ENCODE measurements around the gene MOV10. TPM values are rescaled to one million over a fixed set of nuclear protein-coding genes. Genes with fewer than 3 reads are reported as not detected.

The MOV10 gene
- total RNA-seq, 1 experiment from 2014 or later: 57.2 TPM

DNA sequence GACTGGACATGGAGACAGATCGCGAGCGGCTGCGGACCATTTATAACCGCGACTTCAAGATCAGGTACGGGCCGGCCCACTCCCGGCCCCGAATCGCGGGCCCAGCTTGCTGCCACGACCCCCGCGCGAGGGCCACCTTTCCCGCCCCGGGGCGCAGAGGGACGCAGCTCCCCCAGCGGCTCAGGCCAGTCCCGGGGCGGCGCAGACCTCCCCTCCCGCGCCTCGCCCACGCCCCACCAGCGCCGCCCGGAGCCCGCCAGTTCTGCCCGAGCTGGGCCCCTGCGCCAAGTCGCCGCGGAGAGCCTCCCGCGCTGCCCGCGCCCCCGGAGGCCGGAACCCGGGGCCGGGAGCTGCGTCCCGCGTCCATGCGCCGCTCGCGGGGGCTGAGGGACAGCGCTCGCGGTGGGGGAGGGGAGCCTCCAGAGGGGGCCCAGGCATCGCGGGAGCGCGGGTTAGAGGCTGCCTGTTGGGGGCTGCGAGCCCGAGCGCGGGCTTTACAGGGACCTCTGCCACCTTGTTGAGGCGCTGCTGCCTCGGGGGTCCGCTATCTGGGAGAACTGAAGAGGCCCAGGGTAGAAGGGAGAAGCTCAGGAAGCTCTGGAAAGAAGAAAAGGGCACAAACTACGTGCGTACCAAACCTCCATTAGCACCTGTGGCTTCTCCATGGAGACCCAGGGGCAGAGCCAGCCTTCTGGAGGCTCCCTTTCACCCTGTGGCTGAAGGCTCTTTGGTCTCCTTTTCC, 698 bp downstream of the MOV10 start:
- DNase-seq (ENCODE audit: low read depth): peak; percentile 71

DNA sequence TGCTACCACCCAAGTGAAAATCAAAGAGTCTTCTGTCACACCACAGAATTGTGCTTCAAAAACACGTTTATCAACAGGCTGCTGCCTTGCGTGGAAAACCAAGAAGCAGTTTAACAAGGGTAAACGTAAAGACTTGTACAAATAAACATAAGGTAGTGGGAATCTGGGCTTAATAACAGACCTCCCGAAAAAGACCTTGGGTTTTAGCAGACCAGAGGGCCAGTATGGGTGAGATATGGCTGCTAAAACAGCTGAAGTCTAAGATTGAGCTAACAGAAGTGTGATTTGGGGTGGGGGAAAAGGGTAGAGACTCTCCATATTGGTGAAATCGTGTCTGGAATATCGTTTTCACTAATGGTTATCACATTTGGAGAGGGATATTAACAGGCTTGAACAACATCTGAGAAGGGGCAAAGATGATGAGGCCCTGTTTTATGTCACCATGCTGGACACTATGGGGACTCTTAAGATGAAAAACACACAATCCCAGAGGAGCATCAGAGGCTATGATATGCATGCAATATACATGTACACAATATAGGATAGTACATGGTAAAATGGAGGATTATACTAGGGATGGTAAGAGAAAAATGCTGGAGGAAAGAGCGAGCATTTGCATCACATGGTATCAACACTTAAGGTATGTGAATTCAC, 1.4 kb downstream of the MOV10 start:
- DNase-seq (ENCODE audit: low read depth): no peak

DNA sequence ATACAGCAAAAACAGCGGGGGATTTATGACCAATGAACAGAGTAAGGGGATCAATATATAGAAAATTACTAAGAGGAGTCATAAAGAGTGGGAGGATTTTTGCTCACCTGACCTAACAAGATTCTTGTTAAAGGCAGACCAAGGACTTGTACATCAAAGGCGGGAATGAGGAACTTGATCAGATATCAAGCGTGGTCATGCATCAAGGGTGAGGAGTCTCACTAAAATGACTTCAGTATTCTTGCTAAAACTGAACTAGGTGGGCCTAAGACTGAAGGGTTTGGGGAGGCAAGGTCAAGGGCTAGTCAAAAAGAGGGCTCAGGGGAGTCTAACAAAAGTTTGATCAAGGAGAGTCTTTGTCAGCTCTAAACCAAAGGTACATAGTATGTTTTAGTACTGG, 2.1 kb downstream of the MOV10 start:
- no peak for DNase-seq (ENCODE audit: low read depth)

DNA sequence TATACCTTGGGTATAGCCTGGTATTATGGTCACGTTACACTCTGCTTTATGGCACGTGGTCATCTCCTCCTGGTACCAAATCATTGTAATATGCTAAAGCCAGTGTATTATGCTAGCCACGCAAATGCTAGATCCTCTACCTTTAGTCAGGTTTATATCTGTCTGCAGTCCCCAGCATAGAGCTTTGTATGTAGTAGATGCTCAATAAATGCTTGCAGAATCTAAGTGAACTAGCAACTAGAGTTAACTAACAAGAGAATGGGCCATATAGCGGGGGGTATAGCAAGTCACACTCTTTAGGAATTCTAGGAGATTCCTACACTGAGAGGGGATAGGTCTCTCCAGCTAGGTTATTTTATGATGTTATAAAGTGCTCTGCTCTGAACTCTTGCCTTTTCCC, 3.0 kb downstream of the MOV10 start:
- no peak for DNase-seq (ENCODE audit: low read depth)

DNA sequence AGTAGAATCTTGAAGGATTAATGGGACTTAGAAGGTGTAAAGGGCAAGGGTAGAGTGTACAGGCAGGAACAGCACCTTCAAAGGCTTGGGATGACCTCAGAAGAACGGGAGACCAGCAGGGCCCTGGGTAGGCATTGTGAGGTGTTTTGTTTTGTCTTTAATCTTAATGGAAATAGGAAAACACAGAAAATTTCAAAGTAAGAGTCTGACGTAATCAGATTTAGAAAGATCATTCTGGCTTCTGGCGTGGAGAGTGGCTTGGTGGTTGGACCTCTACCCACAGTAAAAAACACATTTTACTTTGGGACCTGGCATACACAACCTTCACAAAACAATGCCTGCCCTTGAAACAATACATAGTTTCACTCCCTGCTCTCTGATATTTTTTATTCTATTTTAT, 4.1 kb downstream of the MOV10 start:
- DNase-seq (ENCODE audit: low read depth): no peak

DNA sequence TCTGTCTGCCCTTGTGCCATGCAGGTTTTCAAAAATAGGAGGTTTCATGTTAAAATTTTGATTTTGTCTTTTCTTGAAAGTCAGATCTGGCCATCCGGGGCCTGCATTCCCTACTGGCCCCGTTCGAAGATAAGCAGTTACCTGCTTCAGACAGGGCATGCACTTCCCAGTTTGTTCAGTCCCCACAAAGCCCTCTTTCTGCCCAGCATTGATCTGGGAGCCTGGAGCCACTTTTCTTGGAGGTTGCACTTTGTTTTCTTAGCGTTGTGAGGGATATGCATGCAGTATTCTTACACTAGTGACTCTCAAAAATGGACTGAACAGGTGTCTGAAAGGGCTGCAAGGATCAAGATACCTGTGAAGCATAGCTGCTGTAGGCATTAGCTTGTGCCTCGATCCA, 11.5 kb downstream of the MOV10 start:
- no peak for DNase-seq (ENCODE audit: low read depth)

DNA sequence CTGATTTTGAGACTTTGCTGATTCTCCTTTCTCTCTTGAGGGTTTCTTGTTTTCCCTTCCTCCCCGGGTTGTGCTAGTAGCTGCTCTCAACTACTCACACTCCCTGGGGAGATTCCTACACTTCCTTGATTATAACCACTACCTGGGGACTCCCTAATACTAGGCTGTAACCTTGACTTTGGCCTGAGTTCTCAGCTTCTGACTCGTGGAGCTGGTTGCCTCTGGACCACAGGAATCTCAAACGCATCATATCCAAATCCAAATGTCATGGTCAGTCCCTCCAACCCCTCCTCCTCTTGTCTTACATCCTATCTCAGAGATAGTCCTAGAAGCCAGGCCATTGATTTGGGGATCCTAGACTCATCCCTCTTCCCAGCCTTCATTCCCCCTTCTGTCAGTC, 12.0 kb downstream of the MOV10 start:
- no peak for DNase-seq (ENCODE audit: low read depth)

DNA sequence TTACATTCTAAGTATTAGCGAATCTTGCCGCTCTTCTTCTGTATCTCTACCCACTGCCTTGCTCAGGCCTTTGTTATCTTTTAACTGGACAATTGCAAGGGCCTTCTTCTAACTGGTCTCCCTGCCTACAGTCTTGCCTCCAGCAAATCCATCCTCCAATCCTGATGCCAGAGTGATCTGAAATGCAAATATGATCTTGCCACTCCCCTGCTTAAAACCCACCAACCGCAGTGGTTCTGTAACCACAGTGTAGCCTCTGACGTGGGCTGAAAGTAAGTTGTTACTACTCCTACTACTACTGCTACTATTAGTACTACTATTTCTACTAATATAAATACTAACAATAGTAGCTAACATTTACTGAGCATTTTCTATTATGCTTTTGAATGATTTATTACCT, 12.4 kb downstream of the MOV10 start:
- DNase-seq (ENCODE audit: low read depth): no peak

DNA sequence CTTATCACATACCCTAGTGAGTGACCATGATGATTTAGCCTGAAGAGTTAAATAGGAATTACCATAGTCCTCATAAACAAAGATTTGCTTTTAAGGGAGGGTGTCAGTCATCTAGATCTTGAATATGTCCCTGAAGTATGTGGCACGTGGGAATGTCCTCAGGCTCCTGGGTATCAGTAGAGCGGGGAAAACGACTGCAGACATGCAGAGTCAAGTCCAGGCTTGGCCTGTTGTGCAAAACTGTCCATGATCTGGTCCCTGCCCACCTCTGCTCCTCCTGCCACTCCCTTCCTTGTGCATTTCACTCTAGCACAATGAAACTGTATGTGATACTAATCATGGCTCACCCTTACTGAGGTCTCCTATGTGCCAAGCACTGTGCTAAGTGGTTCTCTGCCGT, 12.9 kb downstream of the MOV10 start:
- DNase-seq (ENCODE audit: low read depth): no peak

DNA sequence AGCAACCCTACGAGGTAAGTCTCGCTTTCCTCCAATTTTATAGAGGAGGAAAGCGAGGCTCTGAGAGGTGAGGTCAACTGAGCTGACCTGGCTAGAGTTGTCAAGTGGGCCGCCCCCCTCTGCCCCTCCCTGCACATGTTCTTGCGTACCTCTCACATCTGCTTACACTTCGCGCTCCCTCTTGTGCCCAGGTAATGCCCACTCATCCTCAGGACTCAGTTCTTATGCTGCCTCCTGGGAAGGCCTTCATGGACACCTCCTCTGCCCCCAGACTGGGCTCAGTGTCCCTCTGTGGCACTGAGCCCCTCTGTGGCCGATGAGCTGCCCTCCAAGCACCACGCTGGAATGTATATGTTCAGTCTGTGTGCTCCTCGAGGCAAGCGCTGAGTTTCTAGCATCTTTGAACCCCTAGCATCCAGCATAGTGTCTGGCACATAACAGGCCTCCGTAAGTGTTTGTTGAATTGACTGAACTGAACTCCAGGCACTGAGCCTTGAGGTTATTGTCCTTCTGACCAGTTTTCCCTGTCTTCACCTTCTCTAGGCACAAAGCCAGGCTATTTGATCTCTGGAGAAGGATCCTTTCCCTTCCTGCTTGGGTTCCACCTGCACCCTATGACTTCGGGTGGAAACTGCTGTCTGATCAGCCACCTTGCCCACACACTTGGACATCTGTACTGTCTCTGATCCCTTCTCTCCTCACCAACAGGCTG, 13.5 kb downstream of the MOV10 start:
- DNase-seq (ENCODE audit: low read depth): no peak

DNA sequence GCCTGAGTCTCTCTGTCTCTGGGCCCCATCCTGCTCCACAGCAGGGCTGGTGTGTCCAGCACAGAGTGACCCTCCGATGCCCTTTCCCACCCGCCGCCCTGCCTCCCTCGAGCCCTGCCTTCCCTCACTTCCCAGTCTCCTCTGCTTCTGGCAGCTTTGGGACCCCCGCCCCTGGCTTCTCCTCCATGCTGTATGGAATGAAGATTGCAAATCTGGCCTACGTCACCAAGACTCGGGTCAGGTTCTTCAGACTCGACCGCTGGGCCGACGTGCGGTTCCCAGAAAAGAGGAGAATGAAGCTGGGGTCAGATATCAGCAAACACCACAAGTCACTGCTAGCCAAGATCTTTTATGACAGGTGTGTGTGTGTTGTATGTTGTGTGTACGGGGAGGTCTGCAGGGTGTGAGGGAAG, 14.3 kb downstream of the MOV10 start:
- DNase-seq (ENCODE audit: low read depth): no peak

DNA sequence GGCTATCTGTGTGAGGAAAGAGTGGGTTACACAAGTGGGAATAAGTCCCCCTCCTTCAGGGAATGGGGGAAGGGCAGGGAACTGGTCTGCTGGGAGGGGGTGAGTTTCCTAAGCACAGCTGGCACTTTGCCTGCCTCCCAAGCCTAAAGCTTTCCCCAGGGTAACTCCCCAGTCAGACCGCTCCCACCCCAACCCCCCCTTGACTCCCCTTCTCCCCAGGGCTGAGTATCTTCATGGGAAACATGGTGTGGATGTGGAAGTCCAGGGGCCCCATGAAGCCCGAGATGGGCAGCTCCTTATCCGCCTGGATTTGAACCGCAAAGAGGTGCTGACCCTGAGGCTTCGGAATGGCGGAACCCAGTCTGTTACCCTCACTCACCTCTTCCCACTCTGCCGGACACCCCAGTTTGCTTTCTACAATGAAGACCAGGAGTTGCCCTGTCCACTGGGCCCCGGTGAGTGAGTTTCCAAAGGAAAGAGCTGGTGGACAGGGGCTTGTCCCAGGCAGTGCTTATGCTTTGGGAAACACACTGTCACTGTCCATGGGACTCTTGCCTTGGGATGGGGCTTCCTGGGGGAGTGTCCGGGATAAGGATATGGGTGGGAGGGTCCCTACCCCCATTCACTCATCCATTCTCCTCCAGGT, 14.9 kb downstream of the MOV10 start:
- no peak for DNase-seq (ENCODE audit: low read depth)

DNA sequence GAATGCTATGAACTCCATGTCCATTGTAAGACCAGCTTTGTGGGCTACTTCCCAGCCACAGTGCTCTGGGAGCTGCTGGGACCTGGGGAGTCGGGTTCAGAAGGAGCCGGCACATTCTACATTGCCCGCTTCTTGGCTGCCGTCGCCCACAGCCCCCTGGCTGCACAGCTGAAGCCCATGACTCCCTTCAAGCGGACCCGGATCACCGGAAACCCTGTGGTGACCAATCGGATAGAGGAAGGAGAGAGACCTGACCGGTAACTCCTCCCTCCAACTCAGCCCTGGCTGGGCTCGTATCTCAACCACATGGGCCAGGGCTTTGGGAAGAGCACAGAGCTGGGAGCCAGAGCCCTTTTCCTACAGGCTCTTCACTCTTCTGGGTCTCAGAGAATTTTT, 15.4 kb downstream of the MOV10 start:
- DNase-seq (ENCODE audit: low read depth): no peak

DNA sequence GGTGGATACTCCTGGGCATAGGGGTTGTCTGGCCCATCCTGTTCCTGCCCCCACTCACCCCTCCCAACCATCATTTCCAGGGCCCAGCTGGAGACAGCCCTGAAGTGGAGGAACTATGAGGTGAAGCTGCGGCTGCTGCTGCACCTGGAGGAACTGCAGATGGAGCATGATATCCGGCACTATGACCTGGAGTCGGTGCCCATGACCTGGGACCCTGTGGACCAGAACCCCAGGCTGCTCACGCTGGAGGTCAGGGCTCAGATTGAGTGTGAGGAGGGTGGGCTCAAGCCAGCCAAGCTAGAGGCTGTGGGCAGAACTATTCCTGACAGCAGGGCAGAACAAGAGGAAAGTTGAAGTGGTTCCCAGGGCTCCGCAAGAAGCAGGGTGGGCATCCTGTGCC, 18.2 kb downstream of the MOV10 start:
- DNase-seq (ENCODE audit: low read depth): no peak

DNA sequence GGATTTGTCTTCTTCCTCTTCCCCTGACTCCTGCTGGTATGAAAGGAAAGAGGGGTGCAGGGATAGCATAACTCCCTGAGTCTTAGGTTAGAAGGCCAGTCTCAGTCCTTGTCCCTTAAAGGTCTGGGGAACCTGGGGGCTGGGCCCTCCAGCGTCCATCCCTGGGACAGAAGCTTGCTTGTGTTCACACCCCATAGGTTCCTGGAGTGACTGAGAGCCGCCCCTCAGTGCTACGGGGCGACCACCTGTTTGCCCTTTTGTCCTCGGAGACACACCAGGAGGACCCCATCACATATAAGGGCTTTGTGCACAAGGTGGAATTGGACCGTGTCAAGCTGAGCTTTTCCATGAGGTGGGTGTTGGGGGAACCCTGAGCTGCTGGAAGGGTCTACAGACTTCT, 19.4 kb downstream of the MOV10 start:
- DNase-seq (ENCODE audit: low read depth): no peak

DNA sequence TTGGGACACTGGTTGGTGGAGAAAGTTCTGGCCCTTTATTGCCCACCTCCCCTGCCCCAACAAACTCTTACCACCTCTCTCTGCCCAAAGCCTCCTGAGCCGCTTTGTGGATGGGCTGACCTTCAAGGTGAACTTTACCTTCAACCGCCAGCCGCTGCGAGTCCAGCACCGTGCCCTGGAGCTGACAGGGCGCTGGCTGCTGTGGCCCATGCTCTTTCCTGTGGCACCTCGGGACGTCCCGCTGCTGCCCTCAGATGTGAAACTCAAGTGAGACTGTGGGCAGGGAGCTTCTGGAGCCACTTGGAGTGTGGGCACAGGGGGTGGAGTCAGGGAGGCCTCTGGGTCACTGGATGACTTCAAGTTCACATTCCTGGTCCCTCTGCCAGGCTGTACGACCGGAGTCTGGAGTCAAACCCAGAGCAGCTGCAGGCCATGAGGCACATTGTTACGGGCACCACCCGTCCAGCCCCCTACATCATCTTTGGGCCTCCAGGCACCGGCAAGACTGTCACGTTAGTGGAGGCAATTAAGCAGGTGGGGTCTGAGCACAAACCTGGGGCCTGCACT, 20.0 kb downstream of the MOV10 start:
- DNase-seq (ENCODE audit: low read depth): no peak

DNA sequence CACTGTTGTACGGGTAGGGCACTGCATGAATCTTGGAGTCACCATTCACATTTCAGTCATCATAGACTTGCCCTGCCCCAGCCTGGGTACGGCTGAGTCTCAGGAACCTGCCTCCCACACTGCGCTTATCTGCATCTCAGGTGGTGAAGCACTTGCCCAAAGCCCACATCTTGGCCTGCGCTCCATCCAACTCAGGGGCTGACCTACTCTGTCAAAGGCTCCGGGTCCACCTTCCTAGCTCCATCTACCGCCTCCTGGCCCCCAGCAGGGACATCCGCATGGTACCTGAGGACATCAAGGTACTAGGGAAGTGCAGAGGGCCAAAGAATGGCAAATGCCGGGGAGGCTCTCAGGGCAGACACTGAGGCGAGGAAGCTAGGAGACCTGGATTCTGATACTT, 20.8 kb downstream of the MOV10 start:
- DNase-seq (ENCODE audit: low read depth): no peak

DNA sequence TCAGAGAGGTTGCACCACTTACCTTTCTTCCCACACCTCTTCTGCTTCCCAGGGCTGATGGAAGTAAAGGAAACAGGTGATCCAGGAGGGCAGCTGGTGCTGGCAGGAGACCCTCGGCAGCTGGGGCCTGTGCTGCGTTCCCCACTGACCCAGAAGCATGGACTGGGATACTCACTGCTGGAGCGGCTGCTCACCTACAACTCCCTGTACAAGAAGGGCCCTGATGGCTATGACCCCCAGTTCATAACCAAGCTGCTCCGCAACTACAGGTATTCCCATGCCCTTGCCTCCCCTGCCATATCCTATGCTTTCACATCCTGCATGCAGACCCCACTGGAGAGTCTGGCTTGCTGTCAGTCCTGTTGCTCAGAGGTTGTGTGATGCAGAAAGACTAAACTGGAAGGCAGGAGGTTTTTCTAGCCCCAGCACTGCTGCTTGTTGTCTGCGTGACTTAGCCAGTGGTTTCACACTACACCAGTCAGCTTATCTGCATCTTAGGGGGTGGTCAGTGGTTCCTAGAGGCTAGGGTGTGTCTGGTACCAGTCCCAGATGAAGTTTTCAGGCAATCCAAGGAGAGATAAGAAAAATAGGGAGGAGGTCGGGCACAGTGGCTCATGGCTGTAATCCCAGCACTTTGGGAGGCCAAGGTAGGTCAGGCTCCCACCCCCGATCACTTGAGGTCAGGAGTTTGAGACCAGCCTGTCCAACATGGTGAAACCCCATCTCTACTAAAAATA, 22.3 kb downstream of the MOV10 start:
- no peak for DNase-seq (ENCODE audit: low read depth)

DNA sequence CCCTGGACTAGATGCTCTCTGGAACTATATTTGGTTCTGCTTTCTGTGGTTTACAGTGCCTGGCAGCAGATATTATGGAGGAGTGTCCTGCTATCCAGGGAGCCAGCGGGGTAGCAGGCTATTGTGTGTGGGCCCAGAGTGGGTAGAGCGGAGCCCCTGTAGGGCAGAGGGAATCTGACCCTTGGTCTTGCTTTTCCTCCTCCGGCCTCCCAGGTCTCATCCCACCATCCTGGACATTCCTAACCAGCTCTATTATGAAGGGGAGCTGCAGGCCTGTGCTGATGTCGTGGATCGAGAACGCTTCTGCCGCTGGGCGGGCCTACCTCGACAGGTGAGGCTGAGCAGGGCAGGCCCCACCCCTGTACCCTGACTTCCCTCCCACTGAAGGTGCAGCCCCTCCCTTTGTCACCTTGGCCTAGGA, 23.3 kb downstream of the MOV10 start:
- no peak for DNase-seq (ENCODE audit: low read depth)

DNA sequence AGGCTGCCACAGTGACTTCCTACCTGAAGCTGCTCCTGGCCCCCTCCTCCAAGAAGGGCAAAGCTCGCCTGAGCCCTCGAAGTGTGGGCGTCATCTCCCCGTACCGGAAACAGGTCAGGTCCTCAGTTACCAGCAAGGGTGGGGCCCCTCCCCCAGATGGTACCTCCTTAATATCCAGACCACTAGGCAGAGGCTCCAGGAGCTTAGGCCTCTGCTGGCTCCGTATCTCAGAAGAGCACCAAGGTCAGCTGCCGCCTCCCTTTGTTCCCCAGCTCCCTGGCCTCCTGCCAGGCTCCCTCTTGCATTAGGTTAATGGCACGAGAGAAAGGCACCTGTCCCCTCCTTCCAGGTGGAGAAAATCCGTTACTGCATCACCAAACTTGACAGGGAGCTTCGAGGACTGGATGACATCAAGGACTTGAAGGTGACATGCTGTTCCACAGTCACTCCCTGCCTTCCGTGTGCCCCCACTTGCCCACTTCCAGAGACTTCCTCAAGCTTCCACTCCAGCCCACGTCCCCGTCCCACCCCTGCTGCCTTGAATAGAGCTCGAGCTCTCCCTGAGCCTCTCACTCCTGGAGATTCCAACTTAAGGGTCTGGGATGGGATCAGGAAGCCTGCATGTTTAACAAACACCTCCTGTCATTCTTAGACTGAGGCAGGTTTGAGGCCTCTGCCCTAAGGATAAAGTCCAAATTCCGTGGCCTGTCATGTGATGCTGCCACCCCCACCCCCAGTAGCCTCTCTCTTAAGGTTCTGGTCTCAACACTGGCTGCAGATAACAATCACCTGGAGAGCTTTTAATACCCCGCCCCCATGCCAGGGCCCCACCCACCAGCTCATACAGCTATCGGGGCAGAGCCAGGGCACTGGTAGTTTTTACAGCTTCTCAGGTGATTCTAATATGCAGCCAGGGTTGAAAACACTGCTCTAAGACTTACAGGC, 24.2 kb downstream of the MOV10 start:
- no peak for DNase-seq (ENCODE audit: low read depth)

Data from Daoy (cell line).